HepG2 (cell line): ENCODE results near the gene RAB39A. TPM values are rescaled to one million over a fixed set of nuclear protein-coding genes. Genes with fewer than 3 reads are reported as not detected.

Source experiments
- ATAC-seq: fragments of 200-7000 bp; cut with Tn5 transposase; 3 replicates; pipeline ENCODE4 v1.9.1; 2020; ENCODE audit warnings: mild to moderate bottlenecking, moderate library complexity
- BruUV-seq: library from RNA; stranded (reverse); fragments of 400-500 nt; replicated peaks from 2 replicates; lab custom pipeline; 2021; lab: Mats Ljungman, UMichigan
- CTCF ChIA-PET: fragments of 300-600 bp; formaldehyde crosslinking; extraction: SDS; loops from one replicate; lab custom pipeline; 2021; ENCODE audit warnings: low total read pairs, inconsistent platforms, low intra/inter-chr PET ratio; lab: Yijun Ruan, JAX
- POLR2A ChIA-PET: fragments of 350-600 bp; sonication (Branson Sonifier 250); formaldehyde crosslinking; loops from one replicate; lab custom pipeline; 2020; ENCODE audit warnings: antibody characterized with exemption, inconsistent platforms; lab: Yijun Ruan, JAX
- DNase-seq: peaks from one replicate; pipeline ENCODE4 v3.0.0-alpha.2; 2015; ENCODE audit warnings: low spot score
- FAIRE-seq: peaks from 3 replicates; lab custom pipeline; 2011; peaks lifted over from hg19 to GRCh38; lab: Jason Lieb, UNC
- H2AFZ ChIP-seq: one replicate; pipeline ENCODE4 v1.6.1; 2011; ENCODE audit warnings: low read length, inconsistent platforms
- H3K27ac ChIP-seq: fragments of 300-600 bp; 3 replicates; pipeline ENCODE4 v1.8.0; 2011; ENCODE audit warnings: mixed run types, mild to moderate bottlenecking, mixed read lengths, low read length, inconsistent platforms; ENCODE audit not compliant: insufficient read depth; ENCODE audit errors: extremely low read length
- H3K27me3 ChIP-seq, 2 experiments: fragments of 200-600 bp in 1 of 2; 2 replicates in 1 of 2; 3 replicates in 1 of 2; pipeline versions ENCODE4 v1.6.0 to v1.8.0; 2011; ENCODE audit warnings: low read length in 2 of 2, mild to moderate bottlenecking in 2 of 2, moderate library complexity in 2 of 2, inconsistent platforms in 1 of 2; ENCODE audit not compliant: insufficient read depth in 2 of 2, control insufficient read depth in 1 of 2
- H3K36me3 ChIP-seq, 2 experiments: fragments of 200-600 bp in 1 of 2; replicated peaks in 1 of 2; 2 replicates in 1 of 2; 3 replicates in 1 of 2; pipeline versions ENCODE4 v1.5.1 to v1.8.0; 2011; ENCODE audit warnings: low read length in 2 of 2, inconsistent platforms in 1 of 2; ENCODE audit not compliant: insufficient read depth in 2 of 2, control insufficient read depth in 1 of 2
- H3K4me1 ChIP-seq: 2 replicates; pipeline ENCODE4 v1.5.1; 2012; ENCODE audit warnings: low read length, inconsistent platforms; ENCODE audit not compliant: insufficient read depth
- H3K4me2 ChIP-seq: 2 replicates; pipeline ENCODE4 v1.6.0; 2011; ENCODE audit warnings: low read depth, low read length, inconsistent platforms
- H3K4me3 ChIP-seq, 3 experiments: fragments of 200-600 bp in 1 of 3; sonication (generic), shearing (Covaris generic) in 1 of 3; replicated peaks in 1 of 3; 2 replicates each; pipeline ENCODE4 v1.5.1; 2011 to 2016; ENCODE audit warnings: low read length in 3 of 3, inconsistent platforms in 2 of 3, low read depth in 2 of 3, mild to moderate bottlenecking in 2 of 3, control low read depth in 1 of 3, mixed read lengths in 1 of 3; ENCODE audit not compliant: insufficient read depth in 1 of 3
- H3K79me2 ChIP-seq: one replicate; pipeline ENCODE4 v1.6.1; 2011; ENCODE audit warnings: low read length, inconsistent platforms; ENCODE audit not compliant: insufficient read depth
- H3K9ac ChIP-seq: 2 replicates; pipeline ENCODE4 v1.6.0; 2011; ENCODE audit warnings: mild to moderate bottlenecking, low read depth, low read length, inconsistent platforms; ENCODE audit not compliant: insufficient read depth
- H3K9me3 ChIP-seq: 2 replicates; pipeline ENCODE4 v1.5.1; 2012; ENCODE audit warnings: mild to moderate bottlenecking, low read length
- H4K20me1 ChIP-seq: 2 replicates; pipeline ENCODE4 v1.6.0; 2011; ENCODE audit warnings: inconsistent platforms, mild to moderate bottlenecking, low read length, moderate library complexity; ENCODE audit not compliant: insufficient read depth
- ERF ChIP-seq: IDR thresholded peaks from 2 replicates; pipeline ENCODE4 v1.6.1; 2018; ENCODE audit warnings: missing biosample characterization, missing genetic modification reagents
- HNRNPH1 ChIP-seq: fragments of 200-400 bp; formaldehyde crosslinking; optimal IDR thresholded peaks from 2 replicates; pipeline ENCODE3; 2017; ENCODE audit warnings: mild to moderate bottlenecking, low read depth, low read length
- NR1H2 ChIP-seq: sonication (generic); formaldehyde crosslinking; IDR thresholded peaks from 2 replicates; pipeline ENCODE4 v1.8.1; 2022; ENCODE audit warnings: low read depth, missing genetic modification reagents, borderline replicate concordance
- U2AF1 ChIP-seq: fragments of 200-400 bp; formaldehyde crosslinking; optimal IDR thresholded peaks from 2 replicates; pipeline ENCODE3; 2017; ENCODE audit warnings: mild to moderate bottlenecking, low read depth, low read length
- ZNF121 ChIP-seq: sonication (generic); formaldehyde crosslinking; IDR thresholded peaks from 2 replicates; pipeline ENCODE4 v1.5.0; 2020; ENCODE audit warnings: mild to moderate bottlenecking, missing genetic modification reagents
- ZNF264 ChIP-seq: sonication (generic); formaldehyde crosslinking; IDR thresholded peaks from 2 replicates; pipeline ENCODE4 v1.4.0; 2020; ENCODE audit warnings: missing genetic modification reagents
- WGBS: methylation state at CpG from one replicate; pipeline ENCODE4 v1.1.6; 2017; ENCODE audit warnings: low lambda C conversion rate; 5-methylcytosine and 5-hydroxymethylcytosine counted together
- in situ Hi-C: cut with HindIII; loops from 2 replicates; pipeline ENCODE4 v1.10.0; 2017; ENCODE audit warnings: low pct_unique_long_range_greater_than_20kb; ENCODE audit not compliant: extremely low pct_ligation_motif_present
- intact Hi-C: fragments of 100-400 bp; cut with micrococcal nuclease; formaldehyde crosslinking; loops from one replicate; pipeline ENCODE4 v1.10.0; 2022; ENCODE audit not compliant: unreplicated experiment
- polyA plus RNA-seq, 8 experiments: library from polyadenylated mRNA; depleted of rRNA in 3 of 8; stranded (reverse) in 7 of 8; unstranded in 1 of 8; fragments of >200 nt; fragmentation: Illumina TruSeq in 4 of 8; extraction: Trizol in 4 of 8; gene quantifications; 2 replicates each; pipeline versions ENCODE4 v1.2.1 to v1.2.3, GENCODE V29; 2011 to 2016; ENCODE audit warnings: low read depth in 4 of 8, missing spikeins in 1 of 8, mixed read lengths in 1 of 8; ENCODE audit not compliant: insufficient read depth in 1 of 8
- total RNA-seq, 5 experiments: library from RNA; depleted of rRNA; stranded (reverse); fragments of >200 nt; fragmentation: Illumina TruSeq; extraction: Trizol; gene quantifications; 2 replicates each; pipeline ENCODE4 v1.2.3, GENCODE V29; 2016; ENCODE audit warnings: low read depth in 1 of 5

RAB39A gene
- total and polyA plus RNA-seq, 2 of the 13 experiments (the other 11 are each of a cell fraction or from before 2014, with no cell fraction given), result not detected

DNA sequence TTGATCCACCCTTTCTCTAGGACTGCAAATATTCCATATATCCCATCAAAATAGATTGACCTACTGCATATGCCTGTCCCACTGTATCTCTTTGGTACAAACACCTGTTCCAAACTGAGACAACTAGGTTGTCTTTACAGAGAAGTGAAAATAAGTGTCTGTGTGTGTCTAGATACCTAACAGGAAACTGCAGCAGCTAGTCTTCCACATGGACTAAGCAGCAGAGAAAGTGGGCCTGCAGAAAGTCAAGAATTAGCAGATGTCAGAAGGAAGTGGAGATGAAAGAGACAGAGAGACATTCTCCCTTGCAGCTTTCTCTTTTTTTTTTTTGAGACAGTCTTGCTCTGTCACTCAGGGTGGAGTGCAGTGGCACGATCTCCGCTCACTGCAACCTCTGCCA, 3.9 kb upstream of the RAB39A start:
- BruUV-seq, result no TSS peak
- Histone ChIP-seq H3K27me3 (peaks cover 0 to 8% of the 10 kb centered on the region in 2 experiments; a peak in 3 of 5 replicates), H3K36me3 (no peaks in the 10 kb centered on the region), H3K27ac (no peak overlapping the region), H3K9ac (no peak overlapping the region), H3K4me3 (no peak overlapping the region), H3K79me2 (no peaks in the 10 kb centered on the region), H3K4me2 (no peak overlapping the region), H3K4me1 (no peaks in the 10 kb centered on the region), H4K20me1 (no peaks in the 10 kb centered on the region), H3K9me3 (no peaks in the 10 kb centered on the region), H2AFZ (no peak overlapping the region)
- DNase-seq, result no peak
- ChIA-PET CTCF (no interaction called here), POLR2A (no interaction called here)
- TF ChIP-seq ZNF264 (CRISPR knock-in tag), result no peak
- 50% methylated on average over 2 of the region's 2 CpGs for WGBS
- intact Hi-C loops (no loop called here), in situ Hi-C loops (no loop called here)
- ATAC-seq, result no peak
- FAIRE-seq, result no peak

DNA sequence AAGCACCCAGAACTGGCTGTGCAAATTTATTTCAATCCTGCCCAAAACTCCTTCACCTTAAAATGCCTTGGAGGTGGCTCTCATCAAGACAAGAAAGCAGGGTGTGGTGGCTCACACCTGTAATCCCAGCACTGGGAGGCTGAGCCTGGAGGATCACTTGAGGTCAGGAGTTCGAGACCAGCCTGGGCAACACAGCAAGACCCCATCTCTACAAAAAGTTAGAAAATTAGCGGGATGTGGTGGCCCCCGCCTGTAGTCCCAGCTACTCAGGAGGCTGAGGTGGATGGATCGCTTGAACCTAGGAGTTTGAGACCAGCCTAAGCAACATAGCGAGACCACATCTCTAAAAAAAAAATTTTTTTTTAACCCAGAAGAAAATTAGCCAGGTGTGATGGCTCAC, 689 bp upstream of the RAB39A start:
- no peak overlapping the region for H3K4me2 ChIP-seq
- intact Hi-C loops, result no loop called here
- H3K79me2 ChIP-seq, result no peaks in the 10 kb centered on the region
- ChIA-PET CTCF (no interaction called here), POLR2A (no interaction called here)
- WGBS, result 79% methylated on average over 5 of the region's 5 CpGs
- H3K4me1 ChIP-seq, result no peaks in the 10 kb centered on the region
- no peak overlapping the region for H3K9ac ChIP-seq
- H3K27ac ChIP-seq, result no peak overlapping the region
- no peak for DNase-seq
- in situ Hi-C loops, result no loop called here
- ATAC-seq, result no peak
- no peak overlapping the region for H3K4me3 ChIP-seq
- TF ChIP-seq ERF (CRISPR knock-in tag), result no peak
- TF ChIP-seq HNRNPH1, result no peak
- TF ChIP-seq NR1H2 (CRISPR knock-in tag), result no peak
- peak; percentile 55; the same call in 1 of the 2 replicates for TF ChIP-seq ZNF121 (CRISPR knock-in tag)
- TF ChIP-seq U2AF1, result no peak
- FAIRE-seq, result no peak
- no TSS peak for BruUV-seq
- H4K20me1 ChIP-seq, result no peaks in the 10 kb centered on the region
- H3K9me3 ChIP-seq, result no peaks in the 10 kb centered on the region
- H2AFZ ChIP-seq, result no peak overlapping the region
- no peaks in the 10 kb centered on the region for H3K36me3 ChIP-seq
- H3K27me3 ChIP-seq, result peaks cover 0 to 14% of the 10 kb centered on the region in 2 experiments; a peak in 2 of 5 replicates
